Measurements from ENCODE around the gene USF2.

The USF2 gene

DNA sequence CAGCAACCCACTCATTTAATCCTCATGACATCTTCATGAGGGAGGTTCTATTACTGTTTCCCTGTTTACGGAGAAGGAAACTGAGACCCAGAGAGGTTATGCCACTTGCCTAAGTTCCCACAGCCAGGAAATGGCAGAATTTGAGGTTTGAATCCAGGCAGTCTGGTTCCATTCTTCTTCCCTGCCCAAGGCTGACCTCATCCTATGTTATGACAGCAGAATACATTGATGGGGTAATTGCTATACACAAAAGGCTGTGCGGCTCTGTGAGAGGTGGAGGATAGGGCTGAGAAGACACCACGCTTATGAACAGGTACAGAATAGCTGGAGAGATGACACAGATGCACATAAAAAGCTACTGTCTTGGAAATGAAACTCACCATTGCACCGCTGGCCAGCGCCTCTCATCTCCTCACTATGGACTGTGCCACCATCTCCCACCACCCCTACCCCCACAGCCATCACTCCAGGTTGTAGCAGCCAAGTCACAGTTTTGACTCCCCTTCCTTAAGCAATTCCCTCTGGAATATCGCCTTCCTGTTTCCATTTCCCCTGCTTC is 34.7 kb downstream of the USF2 start:
- DNase-seq: no peak

DNA sequence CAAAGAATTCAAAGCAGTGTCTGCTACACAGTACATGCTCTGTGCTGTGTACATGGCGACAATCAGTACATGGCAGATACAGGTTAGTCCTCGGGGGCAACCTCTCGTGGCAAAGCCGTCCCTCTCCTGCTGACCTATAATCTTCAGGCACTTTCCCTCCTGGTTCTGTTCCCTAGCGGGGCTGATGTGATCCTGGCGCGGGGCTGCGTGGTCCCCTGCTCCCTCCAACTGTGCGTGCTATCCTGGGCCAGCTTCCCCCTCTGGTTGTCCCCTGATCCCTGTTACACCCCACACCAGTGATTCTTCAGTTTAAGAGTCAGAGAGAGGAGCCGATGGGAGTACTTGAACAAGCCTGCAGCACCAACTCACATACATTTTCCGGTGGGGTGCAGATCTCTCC is 35.3 kb downstream of the USF2 start:
- no peak for DNase-seq

DNA sequence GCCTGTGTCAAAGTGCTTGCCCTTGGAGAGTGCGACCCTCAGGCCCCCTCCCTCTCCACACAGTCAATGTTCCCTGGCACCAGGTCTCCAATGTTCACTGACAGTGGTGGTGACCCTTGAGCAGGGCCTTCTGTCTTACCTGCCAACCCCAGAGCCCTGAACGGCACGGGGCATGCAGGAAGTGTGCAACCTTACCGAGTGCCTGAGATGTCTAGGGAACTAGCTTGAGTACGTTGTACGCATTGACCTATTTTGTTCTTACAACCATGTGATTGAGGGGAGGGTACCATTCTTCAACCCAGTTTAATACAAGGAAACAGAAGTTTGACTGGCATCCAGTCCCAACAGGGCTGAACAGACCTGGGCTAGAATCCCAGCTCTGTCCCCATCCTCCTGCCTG is 36.4 kb downstream of the USF2 start:
- no peak for DNase-seq

DNA sequence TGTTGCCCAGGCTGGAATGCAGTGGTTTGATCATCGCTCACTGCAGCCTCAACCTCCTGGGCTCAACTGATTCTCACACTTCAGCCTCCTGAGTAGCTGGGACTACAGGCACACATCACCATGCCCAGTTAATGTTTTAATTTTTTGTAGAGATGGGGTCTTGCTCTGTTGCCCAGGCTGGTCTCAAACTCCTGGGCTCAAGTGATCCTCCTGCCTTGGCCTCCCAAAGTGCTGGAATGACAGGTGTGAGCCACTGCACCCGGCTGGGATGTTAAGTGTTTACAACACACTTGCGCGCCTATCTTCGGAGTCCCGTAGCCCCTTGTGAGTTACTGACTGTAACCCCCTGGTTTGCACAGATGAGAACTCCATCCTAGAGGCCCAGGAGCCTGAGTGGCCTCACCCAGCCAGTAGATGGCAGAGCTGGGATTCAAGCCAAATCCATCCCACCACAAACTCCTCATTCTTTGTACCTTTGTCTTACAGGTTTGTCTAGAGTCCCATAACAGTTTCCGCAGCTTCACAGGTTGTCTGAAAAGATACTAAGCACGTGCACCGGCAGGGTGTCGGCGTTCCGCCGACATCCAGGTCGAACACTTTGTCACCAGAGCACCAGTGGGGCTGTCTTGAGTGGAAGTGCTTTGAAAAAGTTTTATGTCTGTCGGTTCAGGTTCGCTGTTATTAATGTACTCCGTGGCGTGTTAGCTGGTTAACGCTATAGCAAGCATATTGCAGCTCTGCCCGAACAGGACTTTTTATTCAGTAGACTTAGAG is 37.9 kb downstream of the USF2 start:
- no peak for DNase-seq

DNA sequence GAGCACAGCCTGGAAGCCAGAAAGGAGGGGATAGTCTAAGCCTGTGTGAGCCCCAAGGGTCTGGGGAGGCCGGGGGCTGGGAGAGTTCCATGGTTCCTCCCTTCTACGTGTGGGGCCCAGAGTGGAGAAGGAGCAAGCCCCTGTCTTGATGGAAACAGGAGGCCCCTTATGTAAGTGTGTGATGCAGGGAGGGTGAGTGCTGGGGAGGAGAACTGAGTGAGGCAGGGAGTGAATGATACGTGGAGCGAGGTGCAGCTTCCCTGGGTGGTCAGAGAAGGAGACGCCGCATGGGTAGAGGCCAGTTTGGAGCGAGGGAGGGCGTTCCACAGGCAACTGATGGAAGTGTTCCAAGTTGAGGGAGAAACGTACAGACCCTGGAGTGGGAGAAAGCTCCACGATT is 39.2 kb downstream of the USF2 start:
- DNase-seq: no peak

DNA sequence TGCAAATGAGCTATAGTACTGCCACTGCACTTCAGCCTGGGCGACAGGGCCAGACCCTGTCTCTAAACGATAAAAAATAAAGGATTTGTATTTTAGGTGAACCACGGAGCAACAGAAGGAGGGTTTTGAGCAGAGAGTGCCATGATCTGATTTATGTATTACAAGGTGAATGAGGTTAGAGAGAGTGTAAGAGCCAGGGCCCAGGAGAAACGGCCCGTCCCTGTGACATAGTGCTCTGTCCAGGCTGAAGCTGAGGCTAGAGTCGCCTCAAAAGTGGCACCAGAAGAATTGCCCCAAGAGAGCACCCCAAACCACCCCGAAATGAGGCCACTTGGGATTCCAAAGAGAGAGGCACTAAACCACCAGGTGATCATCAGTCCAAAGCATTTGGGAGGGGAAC is 40.1 kb downstream of the USF2 start:
- no peak for DNase-seq

DNA sequence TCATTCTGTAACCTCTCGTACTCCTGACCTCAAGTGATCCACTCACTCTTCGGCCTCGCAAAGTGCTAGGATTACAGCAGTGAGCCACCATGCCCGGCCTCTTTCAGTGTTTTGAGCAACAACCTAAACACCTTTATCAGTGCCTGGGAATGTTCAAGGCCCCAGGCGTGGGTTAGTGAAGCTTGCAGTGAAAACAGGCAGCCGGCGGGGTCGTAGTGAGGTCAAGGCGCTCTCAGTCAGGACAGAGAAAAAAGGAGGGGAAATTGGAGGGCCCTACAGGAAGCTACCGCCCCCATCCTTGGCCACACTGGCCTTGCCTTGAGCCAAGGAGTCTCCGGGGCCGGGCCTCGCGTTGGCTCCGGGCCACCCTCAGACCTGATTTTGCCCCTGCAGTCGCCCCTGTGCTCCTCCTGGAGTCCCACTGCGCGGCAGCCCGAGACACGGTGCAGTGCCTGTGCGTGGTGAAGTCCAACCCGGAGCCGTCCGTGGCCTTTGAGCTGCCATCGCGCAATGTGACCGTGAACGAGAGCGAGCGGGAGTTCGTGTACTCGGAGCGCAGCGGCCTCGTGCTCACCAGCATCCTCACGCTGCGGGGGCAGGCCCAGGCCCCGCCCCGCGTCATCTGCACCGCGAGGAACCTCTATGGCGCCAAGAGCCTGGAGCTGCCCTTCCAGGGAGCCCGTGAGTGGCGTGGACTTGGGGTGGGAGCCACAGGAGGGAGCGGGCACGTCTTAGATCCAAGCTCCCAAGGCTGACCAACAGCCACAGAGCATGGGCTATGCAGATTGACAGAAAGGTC is 40.9 kb downstream of the USF2 start:
- DNase-seq: no peak

DNA sequence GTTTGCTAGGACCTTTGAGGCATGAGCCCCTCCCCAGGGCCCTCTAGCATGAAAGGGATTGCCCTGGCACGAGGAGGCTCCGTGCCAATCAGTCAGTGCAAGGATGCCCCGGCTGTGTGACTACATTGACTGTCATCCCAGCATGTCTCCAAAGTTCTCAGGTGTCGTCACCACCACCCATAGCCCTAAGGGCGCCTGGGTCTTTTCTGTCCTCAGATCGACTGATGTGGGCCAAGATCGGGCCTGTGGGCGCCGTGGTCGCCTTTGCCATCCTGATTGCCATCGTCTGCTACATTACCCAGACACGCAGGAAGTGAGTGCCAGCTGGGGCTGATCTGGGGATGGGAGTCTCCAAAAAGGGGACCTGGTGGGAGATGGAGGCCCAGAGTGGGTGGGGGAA is 41.6 kb downstream of the USF2 start:
- no peak for DNase-seq

DNA sequence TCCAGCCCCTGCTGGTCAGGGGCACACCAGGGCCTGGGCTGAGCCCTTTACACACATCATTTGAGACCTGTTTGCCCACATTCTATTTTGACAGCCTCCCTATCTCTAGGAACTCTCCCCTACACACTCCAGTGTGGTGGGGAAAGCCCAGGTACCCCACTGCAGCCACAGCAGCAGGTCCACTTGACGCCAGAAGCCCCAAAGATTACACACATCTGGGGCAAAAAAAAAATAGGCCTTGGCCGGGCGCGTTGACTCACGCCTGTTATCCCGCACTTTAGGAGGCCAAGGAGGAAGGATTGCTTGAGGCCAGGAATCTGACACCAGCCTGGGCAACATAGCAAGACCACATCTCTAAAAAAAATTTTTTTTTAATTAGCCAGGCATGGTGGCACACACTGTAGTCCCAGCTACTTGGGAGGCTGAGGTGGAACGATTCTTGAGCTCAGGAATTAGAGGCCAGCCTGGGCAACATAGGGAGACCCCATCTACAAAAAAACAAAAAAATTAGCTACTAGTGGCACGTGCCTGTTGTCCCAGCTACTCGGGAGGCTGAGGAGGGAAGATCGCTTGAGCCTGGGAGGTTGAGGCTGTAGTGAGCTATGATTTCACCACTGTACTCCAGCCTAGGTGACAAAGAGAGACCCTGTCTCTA is 42.2 kb downstream of the USF2 start:
- no peak for DNase-seq

DNA sequence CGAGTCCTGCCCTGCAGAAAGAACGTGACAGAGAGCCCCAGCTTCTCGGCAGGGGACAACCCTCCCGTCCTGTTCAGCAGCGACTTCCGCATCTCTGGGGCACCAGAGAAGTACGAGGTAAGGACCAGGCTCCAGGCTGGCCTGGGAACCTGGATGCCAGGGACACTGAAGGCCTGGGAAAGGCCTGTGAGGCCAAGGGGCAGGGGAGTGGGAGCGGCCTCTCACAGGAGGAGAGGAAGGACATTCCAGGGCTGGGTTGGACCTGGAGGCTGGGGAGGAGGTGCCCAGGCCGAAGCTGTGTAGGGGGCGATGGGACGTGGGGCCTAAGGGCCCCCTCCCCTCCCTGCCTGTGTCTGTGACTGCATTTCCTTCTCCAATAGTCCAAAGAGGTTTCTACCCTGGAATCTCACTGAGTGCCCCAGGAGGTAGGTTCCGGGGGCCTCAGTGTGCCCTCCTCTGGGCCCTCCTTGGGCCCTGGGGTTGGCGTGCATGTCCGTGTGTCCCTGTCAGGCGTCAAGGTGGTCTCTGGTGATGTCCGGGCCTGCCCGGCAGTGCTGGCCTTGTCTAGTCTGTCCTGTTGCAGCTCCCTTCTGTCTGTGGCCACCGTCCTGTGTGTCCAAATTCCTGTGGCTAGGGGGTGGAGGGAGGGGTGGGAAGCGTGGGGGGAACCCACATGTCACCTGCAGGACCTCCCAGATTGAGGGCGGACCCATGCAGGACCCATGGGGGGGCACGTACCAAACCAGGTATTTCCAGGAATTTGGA is 43.3 kb downstream of the USF2 start:
- no peak for DNase-seq

DNA sequence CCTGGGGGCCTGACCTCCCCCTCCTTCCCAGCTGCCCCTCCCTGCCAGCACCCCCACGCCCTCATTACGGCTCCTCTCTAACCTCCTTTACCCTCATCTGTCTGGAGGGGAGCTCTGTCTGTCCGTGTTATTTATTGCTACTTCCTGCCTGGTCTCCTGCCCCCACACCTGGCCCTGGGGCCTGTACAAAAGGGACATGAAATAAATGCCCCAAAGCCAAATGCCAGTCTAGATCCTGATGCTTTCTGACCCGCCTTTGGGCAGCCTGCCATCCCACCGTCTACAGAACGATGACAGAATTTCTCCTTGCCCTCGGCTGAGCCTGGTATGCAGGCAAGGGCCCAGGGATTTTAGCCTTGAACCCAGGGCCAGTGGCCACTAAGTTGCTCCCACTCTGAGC is 44.8 kb downstream of the USF2 start:
- no peak for DNase-seq

DNA sequence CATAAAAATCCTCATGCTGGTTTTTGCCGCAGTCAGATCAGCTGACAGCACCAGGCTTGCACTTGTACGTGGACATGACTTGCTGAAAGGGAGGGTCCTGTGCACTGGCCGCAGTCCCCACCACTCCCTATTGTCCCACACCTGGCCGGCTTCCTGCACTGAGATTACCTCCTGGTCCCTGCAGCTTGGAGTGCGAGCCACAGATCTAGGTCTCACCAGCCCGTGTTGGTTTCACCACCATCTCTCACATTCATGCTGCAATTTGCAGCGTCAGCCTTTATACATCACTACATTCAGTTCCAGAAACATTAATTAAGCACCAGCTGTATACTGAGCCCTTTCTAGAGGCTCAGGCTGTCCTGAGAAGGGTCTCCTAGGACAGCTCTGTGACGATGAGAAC is 45.3 kb downstream of the USF2 start:
- DNase-seq: no peak

DNA sequence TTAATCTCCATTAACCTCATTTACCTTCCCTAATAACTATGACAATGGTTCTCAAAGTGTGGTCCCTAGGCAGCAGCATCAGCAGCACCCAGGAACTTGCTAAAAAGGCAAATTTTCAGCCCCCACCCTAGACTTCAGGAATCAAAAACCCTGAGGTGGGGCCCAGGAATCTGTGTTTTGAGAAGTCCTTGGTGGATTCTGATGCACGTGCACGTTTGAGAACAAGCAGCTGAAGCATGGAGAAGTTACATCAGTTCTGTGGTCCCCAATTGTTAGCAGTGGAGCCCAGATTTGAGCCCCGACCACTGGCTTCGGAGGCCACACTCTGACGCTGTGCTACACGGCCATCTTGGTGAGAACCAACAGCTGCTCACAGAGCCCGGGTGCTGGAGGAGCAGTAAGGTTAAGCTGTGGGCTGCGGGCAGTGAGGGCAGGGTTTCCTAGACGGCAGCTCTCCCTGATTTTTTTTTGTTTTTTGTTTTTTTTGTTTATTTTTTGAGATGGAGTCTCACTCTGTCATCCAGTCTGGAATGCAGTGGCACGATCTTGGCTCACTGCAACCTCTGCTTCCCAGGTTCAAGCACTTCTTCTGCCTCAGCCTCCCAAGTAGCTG is 46.2 kb downstream of the USF2 start:
- no peak for DNase-seq

DNA sequence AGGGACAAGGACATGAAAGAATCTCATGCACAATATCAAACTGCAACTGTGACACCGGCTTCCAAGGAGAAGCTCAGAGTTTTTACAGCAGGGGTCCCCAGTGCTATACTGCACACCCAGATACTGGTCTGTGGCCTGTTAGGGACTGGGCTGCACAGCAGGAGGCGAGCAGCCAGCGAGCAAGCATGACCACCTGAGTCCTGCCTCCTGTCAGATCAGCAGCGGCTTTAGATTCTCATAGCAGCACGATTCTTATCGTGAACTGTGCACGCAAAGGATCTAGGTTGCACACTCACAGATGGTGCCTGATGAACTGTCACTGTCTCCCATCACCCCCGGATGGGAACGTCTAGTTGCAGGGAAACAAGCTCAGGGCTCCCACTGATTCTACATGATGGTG is 47.1 kb downstream of the USF2 start:
- no peak for DNase-seq

DNA sequence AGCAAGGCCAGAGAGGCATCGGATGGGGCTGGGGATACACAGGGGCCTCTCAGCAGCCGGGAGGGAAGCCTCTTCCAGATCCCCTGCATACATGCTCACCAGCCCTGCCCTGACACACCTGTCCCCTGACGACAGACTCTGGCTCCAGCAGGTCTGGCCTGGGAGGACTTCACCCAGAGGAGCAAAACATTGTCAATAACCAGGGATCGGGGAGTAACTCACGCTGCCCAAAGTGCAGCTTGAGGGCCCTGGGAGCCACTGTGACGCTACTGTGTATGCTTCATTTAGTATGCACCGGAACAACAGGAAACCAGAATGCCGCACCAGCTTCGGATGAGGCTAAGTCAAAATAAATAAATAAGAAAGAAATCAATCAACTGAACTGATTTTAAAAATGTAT is 47.8 kb downstream of the USF2 start:
- DNase-seq: no peak

DNA sequence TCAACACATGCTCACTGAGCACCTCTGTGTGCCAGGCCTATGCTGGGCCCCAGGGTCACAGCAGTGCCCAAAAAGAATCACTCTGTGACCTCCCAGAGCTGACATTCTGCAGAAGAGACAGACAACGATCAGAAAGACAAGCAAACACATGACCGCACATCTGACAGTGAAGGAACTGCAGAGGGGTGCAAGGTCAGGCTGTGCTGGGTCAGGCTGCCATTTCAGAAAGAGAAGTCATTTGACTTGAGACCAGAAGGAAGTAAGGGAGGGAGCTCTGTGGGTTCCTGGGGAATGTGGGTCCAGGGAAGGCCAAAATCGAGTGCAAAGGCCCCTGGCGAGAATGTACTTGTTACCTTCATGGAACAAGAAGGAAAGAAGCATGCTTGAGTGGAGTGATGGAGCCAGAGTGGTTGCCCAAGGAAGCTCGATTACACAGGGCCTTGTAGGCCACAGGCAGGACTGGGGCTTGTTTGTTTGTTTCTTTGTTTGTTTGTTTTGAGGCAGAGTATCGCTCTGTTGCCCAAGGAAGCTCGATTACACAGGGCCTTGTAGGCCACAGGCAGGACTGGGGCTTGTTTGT is 48.8 kb downstream of the USF2 start:
- no peak for DNase-seq

DNA sequence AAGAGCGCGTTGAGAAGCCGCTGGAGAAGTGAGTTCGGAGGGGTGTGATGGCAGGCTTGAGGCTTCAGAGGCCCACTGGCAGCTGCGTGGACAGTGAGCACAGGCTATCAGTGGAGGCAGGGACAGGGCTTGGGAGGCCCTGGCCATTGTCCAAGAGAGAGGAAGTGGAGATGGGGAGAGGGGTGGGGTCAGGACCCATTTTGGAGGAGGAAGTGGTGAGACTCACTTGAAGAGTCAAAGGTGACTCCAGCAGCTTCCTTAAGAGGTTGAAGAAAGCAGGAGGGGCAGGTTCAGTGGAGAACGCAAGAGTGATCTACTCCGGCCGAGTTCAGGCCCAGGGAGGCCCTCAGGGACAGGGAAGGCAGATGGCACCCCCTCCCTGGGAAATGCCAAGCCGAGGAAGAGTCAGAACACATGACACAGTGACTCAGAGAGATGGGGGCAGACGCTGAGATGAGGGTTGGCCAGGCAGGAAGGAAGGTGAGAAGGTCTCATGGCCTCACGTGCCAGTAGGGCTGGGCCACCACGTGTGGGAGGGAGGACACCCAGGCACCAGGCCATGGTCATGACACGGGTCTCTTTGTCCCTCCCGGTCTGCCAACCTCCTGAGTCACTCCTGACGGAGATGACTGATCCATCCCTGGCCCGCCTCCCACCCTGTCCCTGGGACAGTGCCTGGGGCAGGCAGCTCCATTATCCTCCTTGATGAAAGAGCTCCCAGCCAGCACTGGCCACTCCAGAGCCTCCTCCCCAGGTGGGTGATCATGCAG is 50.1 kb downstream of the USF2 start:
- DNase-seq: peak in 1 of 2 donors; percentile 83

DNA sequence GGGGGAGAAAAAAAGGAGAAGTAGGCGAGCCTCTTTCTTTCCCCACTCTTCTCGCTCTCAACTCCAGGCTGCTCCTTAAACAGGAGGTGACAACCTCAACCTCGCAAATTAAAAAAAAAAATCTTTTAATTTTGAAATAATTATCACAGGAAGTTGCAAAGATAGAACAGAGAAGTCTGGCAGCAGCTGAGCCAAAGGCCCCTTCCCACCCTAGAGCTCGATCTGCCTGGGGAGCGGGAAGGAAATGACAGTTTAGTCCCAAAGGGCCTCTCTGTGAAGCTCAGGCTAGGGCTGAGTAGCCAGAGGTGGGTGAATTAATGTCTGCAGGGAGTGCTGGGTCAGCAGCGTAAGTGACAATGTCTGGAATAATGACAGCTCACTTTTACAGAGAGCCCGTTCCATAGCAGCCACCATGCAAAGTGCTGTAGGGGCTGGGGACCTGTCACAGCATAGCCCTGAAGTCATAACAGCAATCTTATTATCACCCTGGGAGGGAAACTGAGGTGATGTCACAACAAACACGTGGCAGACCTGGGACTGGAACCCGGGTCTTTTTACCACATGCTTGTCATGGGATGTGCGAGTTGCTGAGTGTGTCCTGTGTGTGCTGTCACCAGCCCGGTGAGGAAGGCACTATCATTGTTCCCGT is 51.4 kb downstream of the USF2 start:
- DNase-seq: peak in 1 of 2 donors; percentile 47

DNA sequence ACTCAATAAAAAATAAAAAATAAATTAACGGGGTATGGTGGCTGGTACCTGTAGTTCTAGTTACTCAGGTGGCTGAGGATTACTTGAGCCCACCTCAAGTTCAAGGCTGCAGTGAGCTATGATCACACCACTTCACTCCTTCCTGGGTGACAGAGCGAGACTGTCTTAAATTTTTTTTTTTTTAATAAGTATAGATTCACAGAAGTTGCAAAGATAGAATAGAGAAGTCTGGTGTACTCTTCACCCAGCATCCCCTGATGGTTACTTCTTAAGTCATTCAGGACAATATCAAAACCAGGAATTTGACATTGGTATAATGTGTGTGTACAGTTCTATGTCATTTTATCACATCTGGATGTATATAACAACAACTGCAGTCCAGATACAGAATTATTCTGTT is 52.5 kb downstream of the USF2 start:
- no peak for DNase-seq

DNA sequence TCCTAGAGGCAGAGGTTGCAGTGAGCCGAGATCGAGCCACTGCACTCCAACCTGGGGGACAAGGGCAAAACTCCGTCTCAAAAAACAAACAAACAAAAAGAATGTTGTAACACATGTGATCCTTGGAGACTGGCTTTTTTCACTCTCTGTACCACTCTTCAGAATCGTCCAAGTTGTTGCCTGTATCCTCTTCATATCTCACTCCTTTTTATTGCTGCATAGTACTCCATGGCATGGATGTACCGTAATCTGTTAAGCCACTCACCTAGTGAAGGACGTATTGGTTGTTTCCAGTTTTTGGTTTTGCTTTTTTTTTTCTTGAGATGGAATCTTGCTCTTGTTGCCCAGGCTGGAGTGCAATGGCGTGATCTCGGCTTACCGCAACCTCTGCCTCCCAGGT is 53.3 kb downstream of the USF2 start:
- DNase-seq: no peak

DNA sequence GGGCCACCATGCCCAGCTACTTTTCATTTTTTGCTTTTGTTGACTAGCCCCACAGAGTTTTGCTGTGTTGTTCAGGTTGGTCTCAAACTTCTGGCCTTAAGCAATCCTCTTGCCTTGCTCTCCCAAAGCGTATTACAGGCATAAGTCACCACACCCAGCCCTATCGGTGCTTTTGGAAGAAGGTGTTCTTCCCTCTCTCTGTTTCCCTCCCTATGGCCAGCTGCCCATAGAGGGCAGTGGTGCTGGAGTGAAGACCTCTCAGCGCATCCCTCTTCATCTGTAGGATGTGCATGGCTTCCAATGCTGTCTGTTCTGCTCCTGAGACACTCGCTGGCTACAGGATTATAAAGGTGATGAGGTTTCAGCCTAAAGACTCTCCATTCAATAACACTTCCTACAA is 58.9 kb downstream of the USF2 start:
- DNase-seq: no peak
